Spleen (tissue), 11 donors: ENCODE data around the gene CNPY1. TPM values are rescaled to one million over a fixed set of nuclear protein-coding genes. Genes with fewer than 3 reads are reported as not detected.

Experiments
- DNase-seq: peaks from one replicate; pipeline ENCODE4 v3.0.0-alpha.2; 2020
- H3K27ac ChIP-seq, 8 donors: fragments of 200-600 bp; sonication (generic) in 7 of 8; 1 replicate in 4 of 8; 2 replicates in 4 of 8; pipeline versions ENCODE4 v1.5.0 to v1.8.0; 2016 to 2021; ENCODE audit warnings: inconsistent platforms in 4 of 8, mild to moderate bottlenecking in 4 of 8, moderate library complexity in 1 of 8
- H3K27me3 ChIP-seq, 7 donors: fragments of 200-600 bp; sonication (generic) in 6 of 7; replicated peaks in 1 of 7; 1 replicate in 4 of 7; 2 replicates in 3 of 7; pipeline versions ENCODE4 v1.5.0 to v1.8.0; 2016 to 2021; ENCODE audit warnings: inconsistent platforms in 3 of 7, mild to moderate bottlenecking in 1 of 7
- H3K36me3 ChIP-seq, 6 donors: fragments of 200-600 bp; sonication (generic) in 5 of 6; 1 replicate in 4 of 6; 2 replicates in 2 of 6; pipeline versions ENCODE4 v1.5.0 to v1.8.0; 2016 to 2021; ENCODE audit warnings: inconsistent platforms in 2 of 6
- H3K4me1 ChIP-seq, 6 donors: fragments of 200-600 bp; sonication (generic) in 5 of 6; 1 replicate in 3 of 6; 2 replicates in 3 of 6; pipeline versions ENCODE4 v1.5.0 to v1.8.0; 2016 to 2021; ENCODE audit warnings: inconsistent platforms in 3 of 6
- H3K4me3 ChIP-seq, 8 donors: fragments of 200-600 bp; sonication (generic) in 7 of 8; 1 replicate in 4 of 8; 2 replicates in 4 of 8; pipeline versions ENCODE4 v1.5.0 to v1.8.0; 2016 to 2021; ENCODE audit warnings: inconsistent platforms in 4 of 8, mild to moderate bottlenecking in 4 of 8, moderate library complexity in 2 of 8
- H3K9me3 ChIP-seq, 8 donors: fragments of 200-600 bp; sonication (generic) in 7 of 8; 1 replicate in 4 of 8; 2 replicates in 4 of 8; pipeline versions ENCODE4 v1.5.0 to v1.8.0; 2016 to 2021; ENCODE audit warnings: inconsistent platforms in 4 of 8
- POLR2A ChIP-seq, 3 donors: fragments of 450-650 bp; IDR thresholded peaks; one replicate each; pipeline ENCODE4 v1.5.1; 2017; ENCODE audit warnings: antibody characterized with exemption in 3 of 3, mild to moderate bottlenecking in 1 of 3
- POLR2AphosphoS5 ChIP-seq, 3 donors: sonication (generic); formaldehyde crosslinking; IDR thresholded peaks; one replicate each; pipeline ENCODE4 v1.5.1; 2017; ENCODE audit warnings: antibody characterized with exemption in 3 of 3
- WGBS, 5 donors: extraction: QIAGEN DNeasy Blood & Tissue Kit in 3 of 5; methylation state at CpG; one replicate each; pipeline versions ENCODE4 v1.1.5 to v1.1.7; 2013 to 2018; 5-methylcytosine and 5-hydroxymethylcytosine counted together
- intact Hi-C: fragments of 100-400 bp; cut with DNase I; formaldehyde crosslinking; loops from one replicate; pipeline ENCODE4 v1.15.0; 2023; ENCODE audit warnings: low total_unique reads
- polyA plus RNA-seq, 3 donors: library from polyadenylated mRNA; stranded (reverse); fragments of 200-250 nt; gene quantifications; one replicate each; pipeline ENCODE4 v1.2.1, GENCODE V29; 2013
- total RNA-seq, 7 donors: library from RNA; depleted of rRNA in 3 of 7; stranded (reverse); fragments of >200 nt in 3 of 7; fragmentation: NEBNext Ultra II Directional in 4 of 7; extraction: Animal tissue kit (Norgen Biotek cat#: 25700) in 4 of 7; gene quantifications; one replicate each; pipeline versions ENCODE4 v1.1.0 to v1.2.1, GENCODE V29; 2016 to 2021
- TF ChIP-seq, protein P1 (sequence below), 11 experiments: fragments of 200-600 bp in 7 of 11; fragments of 450-650 bp in 4 of 11; sonication (generic) in 4 of 11; IDR thresholded peaks in 8 of 11; conservative IDR thresholded peaks in 3 of 11; 1 replicate in 7 of 11; 2 replicates in 4 of 11; pipeline versions ENCODE4 v1.4.0 to v1.8.0; 2016 to 2021; ENCODE audit warnings: antibody characterized with exemption in 11 of 11, inconsistent platforms in 4 of 11, mild to moderate bottlenecking in 1 of 11
- donor health status: healthy with polysubstance abuse.
- donor health status: DM: no; HTN: no; CAD: no; lungs with moderate emphysema.
- donor health status: DM: no; HTN: no; CAD: no.
- donor health status: Bipolar disorder and iron deficiency.
- donor health status: healthy.
- donor health status: DM: no; HTN: no; CAD: no.
- donor health status: DM: yes; HTN: yes; CAD: no.

The CNPY1 gene
- total and polyA plus RNA-seq, 10 donors, result not detected

DNA sequence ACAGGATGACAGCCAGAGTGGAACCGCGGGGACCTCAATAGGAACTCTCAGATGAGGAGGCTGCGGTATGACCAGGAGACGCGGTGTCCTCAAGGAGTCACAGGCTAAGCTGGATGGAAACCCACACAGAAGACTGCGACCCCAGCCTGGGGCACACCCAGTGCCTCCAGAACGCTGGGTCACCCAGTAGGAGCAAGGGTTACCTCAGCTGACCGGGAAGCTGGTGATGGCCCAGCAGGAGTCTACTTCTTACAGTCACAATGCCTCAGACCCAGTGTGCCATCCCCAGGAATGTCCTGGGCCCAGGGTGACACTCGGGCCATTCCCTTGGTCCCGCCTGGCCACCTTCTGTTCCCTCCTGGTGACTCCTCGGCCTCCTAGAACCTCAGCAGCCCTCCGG, 29.9 kb downstream of the CNPY1 start:
- Histone ChIP-seq H3K9me3 (no peaks in the 10 kb centered on the region), H3K4me1 (no peaks in the 10 kb centered on the region), H3K36me3 (no peaks in the 10 kb centered on the region), H3K27me3 (peaks cover 0 to 98% (median 29%) of the 10 kb centered on the region in 7 donors), H3K27ac (no peak overlapping the region), H3K4me3 (no peak overlapping the region)
- TF ChIP-seq, protein P1, sequence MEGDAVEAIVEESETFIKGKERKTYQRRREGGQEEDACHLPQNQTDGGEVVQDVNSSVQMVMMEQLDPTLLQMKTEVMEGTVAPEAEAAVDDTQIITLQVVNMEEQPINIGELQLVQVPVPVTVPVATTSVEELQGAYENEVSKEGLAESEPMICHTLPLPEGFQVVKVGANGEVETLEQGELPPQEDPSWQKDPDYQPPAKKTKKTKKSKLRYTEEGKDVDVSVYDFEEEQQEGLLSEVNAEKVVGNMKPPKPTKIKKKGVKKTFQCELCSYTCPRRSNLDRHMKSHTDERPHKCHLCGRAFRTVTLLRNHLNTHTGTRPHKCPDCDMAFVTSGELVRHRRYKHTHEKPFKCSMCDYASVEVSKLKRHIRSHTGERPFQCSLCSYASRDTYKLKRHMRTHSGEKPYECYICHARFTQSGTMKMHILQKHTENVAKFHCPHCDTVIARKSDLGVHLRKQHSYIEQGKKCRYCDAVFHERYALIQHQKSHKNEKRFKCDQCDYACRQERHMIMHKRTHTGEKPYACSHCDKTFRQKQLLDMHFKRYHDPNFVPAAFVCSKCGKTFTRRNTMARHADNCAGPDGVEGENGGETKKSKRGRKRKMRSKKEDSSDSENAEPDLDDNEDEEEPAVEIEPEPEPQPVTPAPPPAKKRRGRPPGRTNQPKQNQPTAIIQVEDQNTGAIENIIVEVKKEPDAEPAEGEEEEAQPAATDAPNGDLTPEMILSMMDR (IDR thresholded peaks at IDR 0.05 in 8 of 11, conservative IDR thresholded peaks at IDR 0.05 in 3 of 11), result no peak
- no peak for TF ChIP-seq POLR2AphosphoS5 (IDR thresholded peaks at IDR 0.05)
- no peak for TF ChIP-seq POLR2A (IDR thresholded peaks at IDR 0.05)
- intact Hi-C loops, result no loop called here
- 77 to 90% (median 82%) methylated on average over 10 to 12 of the region's 12 CpGs for WGBS, 5 donors
- DNase-seq, result no peak

DNA sequence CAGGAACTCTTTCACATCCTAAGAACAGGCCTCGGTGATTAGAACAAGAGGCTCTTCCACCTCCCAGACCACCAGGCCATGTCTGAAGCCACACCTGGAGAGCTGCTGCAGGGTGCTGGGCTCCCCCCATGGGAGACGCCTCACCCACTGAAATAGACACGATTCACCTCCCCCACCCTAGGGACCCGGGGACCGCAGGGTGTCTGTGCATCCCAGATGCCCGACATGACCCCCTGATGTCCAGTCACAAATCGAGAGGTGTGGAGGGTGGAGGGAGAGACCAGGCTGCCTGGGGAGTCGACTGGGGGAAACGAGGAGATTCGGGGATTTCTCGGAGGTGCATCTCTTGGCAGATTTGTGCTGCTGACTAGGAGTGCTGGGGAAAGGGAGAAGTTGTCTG, 31.0 kb downstream of the CNPY1 start:
- TF ChIP-seq POLR2A (IDR thresholded peaks at IDR 0.05) (no peak), POLR2AphosphoS5 (IDR thresholded peaks at IDR 0.05) (no peak)
- TF ChIP-seq, protein P1 (IDR thresholded peaks at IDR 0.05 in 8 of 11, conservative IDR thresholded peaks at IDR 0.05 in 3 of 11), result no peak

DNA sequence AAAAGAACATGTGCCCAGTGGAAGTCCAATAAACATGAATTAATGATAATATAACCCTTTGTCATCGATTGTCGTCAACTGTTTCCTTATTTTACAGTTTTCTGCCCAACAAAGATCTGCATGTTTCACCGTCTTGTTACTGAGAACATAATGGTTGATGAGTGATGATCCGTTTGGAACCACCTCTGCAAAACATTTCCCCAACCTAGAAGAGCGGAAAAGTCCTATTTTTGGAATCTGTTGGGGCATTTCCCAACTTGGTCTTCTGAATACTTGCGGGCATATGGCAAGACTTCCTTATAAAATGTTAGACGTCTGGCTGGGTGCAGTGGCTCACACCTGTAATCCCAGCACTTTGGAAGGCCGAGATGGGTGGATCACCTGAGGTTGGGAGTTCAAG, 32.1 kb downstream of the CNPY1 start:
- H3K9me3 ChIP-seq, result peaks cover 0 to 7% (median 0%) of the 10 kb centered on the region in 8 donors
- TF ChIP-seq, protein P1 (IDR thresholded peaks at IDR 0.05 in 8 of 11, conservative IDR thresholded peaks at IDR 0.05 in 3 of 11), result no peak
- no peak for TF ChIP-seq POLR2A (IDR thresholded peaks at IDR 0.05)
- no peak for TF ChIP-seq POLR2AphosphoS5 (IDR thresholded peaks at IDR 0.05)
- H3K36me3 ChIP-seq, result no peaks in the 10 kb centered on the region
- DNase-seq, result no peak
- H3K27ac ChIP-seq, result no peak overlapping the region
- no peak overlapping the region for H3K4me3 ChIP-seq
- H3K4me1 ChIP-seq, result peaks cover 7 to 13% (median 11%) of the 10 kb centered on the region in 6 donors
- 80 to 88% (median 85%) methylated on average over 8 of the region's 8 CpGs for WGBS, 5 donors
- peaks cover 5 to 100% (median 51%) of the 10 kb centered on the region in 7 donors for H3K27me3 ChIP-seq
- intact Hi-C loops, result no loop called here

More for the DNA sequence above, 31.0 kb downstream of the CNPY1 start:
- intact Hi-C loops, result no loop called here
- no peaks in the 10 kb centered on the region for H3K9me3 ChIP-seq
- peaks cover 0 to 99% (median 40%) of the 10 kb centered on the region in 7 donors for H3K27me3 ChIP-seq
- H3K4me1 ChIP-seq, result peaks cover 0 to 2% (median under 1%) of the 10 kb centered on the region in 6 donors
- WGBS, 5 donors, result 61 to 76% (median 71%) methylated on average over 10 to 11 of the region's 11 CpGs
- H3K36me3 ChIP-seq, result no peaks in the 10 kb centered on the region
- no peak overlapping the region for H3K4me3 ChIP-seq
- H3K27ac ChIP-seq, result no peak overlapping the region
- DNase-seq, result no peak

DNA sequence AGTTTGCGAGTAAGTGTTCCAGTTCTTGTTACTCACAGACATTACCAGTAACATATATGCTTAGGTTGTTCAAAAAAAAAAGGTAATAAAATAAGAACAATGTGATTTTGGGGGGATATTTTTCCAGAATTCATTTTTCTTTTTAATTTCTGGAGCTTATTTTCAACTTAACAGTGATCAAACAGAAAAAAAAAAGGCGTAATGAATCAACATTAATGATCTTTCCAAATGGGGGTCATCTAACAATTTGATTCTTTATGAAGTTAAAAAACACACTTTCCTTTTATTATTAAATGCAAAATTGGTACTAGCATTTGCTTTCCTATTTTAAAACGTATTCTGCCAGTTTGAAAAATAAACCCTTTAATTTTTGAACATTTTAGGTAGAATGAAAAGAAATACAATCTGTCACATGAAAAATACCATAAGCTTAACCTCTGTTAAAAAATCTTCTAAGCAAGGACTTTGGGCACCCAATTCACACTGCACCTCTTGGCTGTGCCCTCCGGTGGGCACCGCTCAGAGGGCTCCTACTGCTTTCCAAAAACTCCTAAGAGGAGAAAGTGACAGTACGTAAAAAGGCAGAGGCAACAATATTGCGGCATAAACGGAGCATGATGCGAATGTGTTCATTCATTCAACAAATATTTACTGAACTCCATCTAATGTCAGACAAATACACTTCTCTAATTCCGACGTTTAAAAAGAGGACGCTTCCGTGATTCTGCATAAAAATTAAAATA, 32.6 kb downstream of the CNPY1 start:
- peaks cover 7 to 100% (median 56%) of the 10 kb centered on the region in 7 donors for H3K27me3 ChIP-seq
- H3K4me3 ChIP-seq, result no peak overlapping the region
- 73 to 82% (median 80%) methylated on average over 13 of the region's 13 CpGs for WGBS, 5 donors
- intact Hi-C loops, result no loop called here
- TF ChIP-seq POLR2AphosphoS5 (IDR thresholded peaks at IDR 0.05) (no peak), POLR2A (IDR thresholded peaks at IDR 0.05) (no peak)
- TF ChIP-seq, protein P1 (IDR thresholded peaks at IDR 0.05 in 8 of 11, conservative IDR thresholded peaks at IDR 0.05 in 3 of 11), result no peak
- H3K4me1 ChIP-seq, result peaks cover 7 to 16% (median 12%) of the 10 kb centered on the region in 6 donors
- H3K36me3 ChIP-seq, result no peaks in the 10 kb centered on the region
- no peak overlapping the region for H3K27ac ChIP-seq
- DNase-seq, result no peak
- H3K9me3 ChIP-seq, result peaks cover 0 to 7% (median 0%) of the 10 kb centered on the region in 8 donors
